Measurements from ENCODE around the gene ZNF394.

GRCh38 chr7:99489235-99489634, 10.8 kb downstream of the ZNF394 start:
- no peak for TF ChIP-seq CTCF (IDR thresholded peaks at IDR 0.05; ENCODE audit: low read depth, low read length, poor library complexity, severe bottlenecking)
- no peak for TF ChIP-seq EZH2phosphoT487 (IDR thresholded peaks at IDR 0.05; ENCODE audit: borderline replicate concordance, low read length)
